Subcutaneous adipose tissue (tissue), 4 donors: ENCODE data around the gene FOXF1. TPM values are rescaled to one million over a fixed set of nuclear protein-coding genes. Genes with fewer than 3 reads are reported as not detected.

ENCODE experiments used
- total RNA-seq, 4 donors: library from RNA; depleted of rRNA; stranded (reverse); fragments of >200 nt; gene quantifications; one replicate each; pipeline ENCODE4 v1.1.0, GENCODE V29; 2016
- TF ChIP-seq, protein P1 (sequence below): fragments of 450-650 bp; IDR thresholded peaks from one replicate; pipeline ENCODE4 v1.5.1; 2016; ENCODE audit warnings: low read depth, mild to moderate bottlenecking, control low read depth, antibody characterized with exemption, moderate library complexity

Gene FOXF1
- total RNA-seq, 4 donors from 2014 or later = 0.44 to 0.98 TPM; not detected in 2

DNA sequence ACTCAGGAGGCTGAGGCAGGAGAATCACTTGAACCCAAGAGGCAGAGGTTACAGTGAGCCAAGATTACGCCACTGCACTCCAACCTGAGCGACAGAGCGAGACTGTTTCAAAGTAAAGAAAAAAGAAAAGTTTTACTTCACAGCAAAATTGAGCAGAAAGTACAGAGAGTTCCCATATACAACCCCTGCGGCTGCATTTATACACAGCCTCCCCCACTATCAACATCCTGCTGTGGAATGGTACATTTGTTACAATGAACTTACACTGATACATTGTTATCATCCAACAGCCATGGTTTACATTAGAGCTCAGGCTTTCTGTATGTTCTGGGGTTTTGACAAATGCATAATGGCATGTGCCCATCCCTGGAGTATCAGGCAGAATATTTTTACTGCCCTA, 47.3 kb downstream of the FOXF1 start:
- TF ChIP-seq, protein P1, sequence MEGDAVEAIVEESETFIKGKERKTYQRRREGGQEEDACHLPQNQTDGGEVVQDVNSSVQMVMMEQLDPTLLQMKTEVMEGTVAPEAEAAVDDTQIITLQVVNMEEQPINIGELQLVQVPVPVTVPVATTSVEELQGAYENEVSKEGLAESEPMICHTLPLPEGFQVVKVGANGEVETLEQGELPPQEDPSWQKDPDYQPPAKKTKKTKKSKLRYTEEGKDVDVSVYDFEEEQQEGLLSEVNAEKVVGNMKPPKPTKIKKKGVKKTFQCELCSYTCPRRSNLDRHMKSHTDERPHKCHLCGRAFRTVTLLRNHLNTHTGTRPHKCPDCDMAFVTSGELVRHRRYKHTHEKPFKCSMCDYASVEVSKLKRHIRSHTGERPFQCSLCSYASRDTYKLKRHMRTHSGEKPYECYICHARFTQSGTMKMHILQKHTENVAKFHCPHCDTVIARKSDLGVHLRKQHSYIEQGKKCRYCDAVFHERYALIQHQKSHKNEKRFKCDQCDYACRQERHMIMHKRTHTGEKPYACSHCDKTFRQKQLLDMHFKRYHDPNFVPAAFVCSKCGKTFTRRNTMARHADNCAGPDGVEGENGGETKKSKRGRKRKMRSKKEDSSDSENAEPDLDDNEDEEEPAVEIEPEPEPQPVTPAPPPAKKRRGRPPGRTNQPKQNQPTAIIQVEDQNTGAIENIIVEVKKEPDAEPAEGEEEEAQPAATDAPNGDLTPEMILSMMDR = no peak

DNA sequence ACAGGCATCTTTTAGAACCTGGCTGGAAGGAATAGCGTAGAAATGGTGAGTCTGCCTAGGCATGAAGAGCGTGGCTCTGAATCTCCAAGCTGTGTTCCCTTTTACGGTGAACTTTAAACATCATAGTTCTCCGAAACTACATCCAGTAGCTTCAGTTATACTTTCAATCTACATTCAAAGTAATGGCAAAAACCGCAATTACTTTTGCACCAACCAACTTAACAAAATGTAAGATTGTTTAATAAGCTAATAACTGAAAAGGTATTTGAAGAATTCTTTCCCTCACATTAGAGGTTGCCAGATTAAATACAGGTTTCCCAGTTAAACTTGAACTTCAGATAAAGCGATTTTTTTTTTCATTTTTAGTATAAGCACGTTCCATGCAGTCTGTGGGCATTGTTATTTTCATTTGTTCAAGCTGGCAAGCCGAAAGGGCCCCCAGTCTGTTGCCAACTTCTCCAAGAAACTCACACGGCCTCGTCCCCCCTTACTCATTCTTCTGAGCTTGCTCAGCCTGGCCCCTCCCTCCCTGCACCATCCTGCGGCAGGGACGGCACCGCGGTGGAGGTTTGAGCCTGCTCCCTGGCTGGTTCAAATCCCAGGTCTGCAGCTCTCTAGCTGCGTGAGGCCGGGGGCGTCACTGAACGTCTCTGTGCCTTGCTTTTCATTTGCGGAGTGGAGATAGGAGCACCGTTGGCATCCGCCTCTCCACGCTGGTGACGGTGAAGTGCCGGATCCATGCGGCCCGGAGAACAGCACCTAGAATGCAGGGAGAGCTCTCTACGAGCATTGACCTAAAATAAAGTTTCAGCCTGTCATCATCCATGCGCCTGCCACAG, 48.2 kb downstream of the FOXF1 start:
- TF ChIP-seq, protein P1 = no peak

DNA sequence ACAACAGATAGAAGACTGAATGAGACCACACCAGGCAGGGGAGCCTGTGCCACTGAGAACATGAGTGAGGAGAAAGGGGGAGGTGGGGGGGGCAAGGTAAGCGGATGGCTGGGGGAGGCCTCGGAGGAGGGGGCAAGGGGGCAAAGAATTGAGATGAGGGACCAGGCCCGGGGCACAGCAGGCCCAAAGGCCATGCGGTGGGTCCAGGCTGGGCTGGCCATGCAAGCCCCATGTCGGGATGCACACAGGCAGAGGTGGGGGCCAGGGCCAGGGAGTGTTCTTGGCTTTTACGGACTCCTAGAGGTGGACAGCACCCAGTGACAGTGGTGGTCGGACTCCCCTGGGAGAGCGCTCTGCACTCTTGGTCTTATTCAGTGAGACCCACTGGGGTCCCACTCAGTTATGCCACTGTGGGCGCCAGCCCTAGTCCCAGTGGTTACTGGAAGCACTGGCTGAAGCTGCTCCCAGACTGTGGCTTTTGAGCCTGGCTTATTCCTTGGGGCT, 49.5 kb downstream of the FOXF1 start:
- TF ChIP-seq, protein P1 = no peak

DNA sequence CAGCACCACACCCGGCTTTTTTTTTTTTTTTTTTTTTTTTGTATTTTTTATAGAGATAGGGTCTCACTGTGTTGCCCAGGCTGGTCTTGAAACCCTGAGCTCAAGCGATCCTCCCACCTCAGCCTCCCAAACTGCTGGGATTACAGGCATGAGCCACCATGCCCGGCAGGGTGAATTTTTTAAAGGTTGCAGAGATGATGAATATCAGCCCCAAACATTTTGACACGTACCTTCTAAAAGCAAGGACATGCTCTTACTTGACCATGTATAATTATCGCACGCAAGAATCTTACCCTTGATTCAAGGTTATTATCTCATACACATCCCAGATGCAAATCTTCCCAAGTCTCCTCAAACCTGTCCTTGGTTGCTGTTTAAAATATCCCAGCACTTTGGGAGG, 52.0 kb downstream of the FOXF1 start:
- TF ChIP-seq, protein P1 = no peak

DNA sequence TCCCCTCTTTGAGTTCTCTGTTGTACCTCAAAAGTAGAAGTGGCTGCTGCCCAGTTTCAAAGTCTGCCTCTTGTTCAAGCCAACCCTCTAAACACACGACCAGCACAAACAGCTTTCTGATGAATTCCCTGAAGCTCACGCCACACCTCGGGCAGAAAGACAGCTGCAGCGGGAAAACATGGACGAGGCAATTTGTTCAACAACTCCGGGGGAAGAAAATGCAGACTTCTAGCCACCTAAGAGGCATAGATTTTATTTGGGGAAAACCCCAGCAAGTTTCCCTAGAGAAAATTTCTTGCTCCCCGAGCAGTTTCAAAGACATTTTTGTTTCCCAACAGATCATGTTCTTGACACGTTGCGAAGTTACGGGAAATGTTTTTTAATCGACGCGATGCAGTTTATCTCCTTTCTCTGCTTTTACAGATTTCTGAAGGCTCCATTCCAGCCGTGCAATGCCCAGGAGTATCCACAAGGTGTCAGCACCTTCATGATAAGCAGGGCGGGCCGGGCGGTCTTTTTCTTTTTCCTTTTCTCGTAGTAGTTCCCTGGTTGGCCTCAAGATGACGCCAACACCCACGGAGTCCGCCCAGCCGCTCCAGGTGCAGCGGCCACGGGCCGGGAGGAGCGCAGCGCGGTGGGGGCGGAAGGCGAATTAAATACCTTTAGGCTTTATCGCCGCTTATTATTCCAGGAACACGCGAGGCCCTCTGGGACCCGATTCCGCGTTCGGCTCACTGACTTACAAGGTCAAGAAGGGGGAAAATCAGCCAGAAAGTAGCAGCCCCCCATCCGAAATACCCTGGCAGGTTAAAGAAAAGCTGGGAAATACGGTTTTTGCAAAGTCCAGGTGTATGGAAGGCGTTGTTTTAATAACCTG, 53.4 kb downstream of the FOXF1 start:
- TF ChIP-seq, protein P1 = no peak

Other genes with a start within 250 kb of the FOXF1 start
- gene MTHFSD, start 44.7 kb downstream of the FOXF1 start, total RNA-seq = 10 to 100 TPM in 3 of 4 donors, 1 to 10 TPM in 1; 9.0 to 23.2 (median 16.1) TPM
- under 1 TPM in 1 of 4 donors, not detected in 3; 0.38 TPM for gene FOXC2, start 56.3 kb downstream of the FOXF1 start, total RNA-seq
- not detected for gene FOXL1, start 68.0 kb downstream of the FOXF1 start, total RNA-seq